HepG2 (cell line): ENCODE results near the gene ATP9B. TPM values are rescaled to one million over a fixed set of nuclear protein-coding genes. Genes with fewer than 3 reads are reported as not detected.

Experiments used
- ATAC-seq: fragments of 200-7000 bp; cut with Tn5 transposase; 3 replicates; pipeline ENCODE4 v1.9.1; 2020; ENCODE audit warnings: mild to moderate bottlenecking, moderate library complexity
- BruUV-seq: library from RNA; stranded (reverse); fragments of 400-500 nt; replicated peaks from 2 replicates; lab custom pipeline; 2021; lab: Mats Ljungman, UMichigan
- CTCF ChIA-PET: fragments of 300-600 bp; formaldehyde crosslinking; extraction: SDS; loops from one replicate; lab custom pipeline; 2021; ENCODE audit warnings: low total read pairs, inconsistent platforms, low intra/inter-chr PET ratio; lab: Yijun Ruan, JAX
- POLR2A ChIA-PET: fragments of 350-600 bp; sonication (Branson Sonifier 250); formaldehyde crosslinking; loops from one replicate; lab custom pipeline; 2020; ENCODE audit warnings: antibody characterized with exemption, inconsistent platforms; lab: Yijun Ruan, JAX
- DNase-seq: peaks from one replicate; pipeline ENCODE4 v3.0.0-alpha.2; 2015; ENCODE audit warnings: low spot score
- FAIRE-seq: peaks from 3 replicates; lab custom pipeline; 2011; peaks lifted over from hg19 to GRCh38; lab: Jason Lieb, UNC
- H2AFZ ChIP-seq: one replicate; pipeline ENCODE4 v1.6.1; 2011; ENCODE audit warnings: low read length, inconsistent platforms
- H3K27ac ChIP-seq: fragments of 300-600 bp; 3 replicates; pipeline ENCODE4 v1.8.0; 2011; ENCODE audit warnings: mixed run types, mild to moderate bottlenecking, mixed read lengths, low read length, inconsistent platforms; ENCODE audit not compliant: insufficient read depth; ENCODE audit errors: extremely low read length
- H3K27me3 ChIP-seq, 2 experiments: fragments of 200-600 bp in 1 of 2; 2 replicates in 1 of 2; 3 replicates in 1 of 2; pipeline versions ENCODE4 v1.6.0 to v1.8.0; 2011; ENCODE audit warnings: low read length in 2 of 2, mild to moderate bottlenecking in 2 of 2, moderate library complexity in 2 of 2, inconsistent platforms in 1 of 2; ENCODE audit not compliant: insufficient read depth in 2 of 2, control insufficient read depth in 1 of 2
- H3K36me3 ChIP-seq, 2 experiments: fragments of 200-600 bp in 1 of 2; replicated peaks in 1 of 2; 2 replicates in 1 of 2; 3 replicates in 1 of 2; pipeline versions ENCODE4 v1.5.1 to v1.8.0; 2011; ENCODE audit warnings: low read length in 2 of 2, inconsistent platforms in 1 of 2; ENCODE audit not compliant: insufficient read depth in 2 of 2, control insufficient read depth in 1 of 2
- H3K4me1 ChIP-seq: 2 replicates; pipeline ENCODE4 v1.5.1; 2012; ENCODE audit warnings: low read length, inconsistent platforms; ENCODE audit not compliant: insufficient read depth
- H3K4me2 ChIP-seq: 2 replicates; pipeline ENCODE4 v1.6.0; 2011; ENCODE audit warnings: low read depth, low read length, inconsistent platforms
- H3K4me3 ChIP-seq, 3 experiments: fragments of 200-600 bp in 1 of 3; sonication (generic), shearing (Covaris generic) in 1 of 3; replicated peaks in 1 of 3; 2 replicates each; pipeline ENCODE4 v1.5.1; 2011 to 2016; ENCODE audit warnings: low read length in 3 of 3, inconsistent platforms in 2 of 3, low read depth in 2 of 3, mild to moderate bottlenecking in 2 of 3, control low read depth in 1 of 3, mixed read lengths in 1 of 3; ENCODE audit not compliant: insufficient read depth in 1 of 3
- H3K79me2 ChIP-seq: one replicate; pipeline ENCODE4 v1.6.1; 2011; ENCODE audit warnings: low read length, inconsistent platforms; ENCODE audit not compliant: insufficient read depth
- H3K9ac ChIP-seq: 2 replicates; pipeline ENCODE4 v1.6.0; 2011; ENCODE audit warnings: mild to moderate bottlenecking, low read depth, low read length, inconsistent platforms; ENCODE audit not compliant: insufficient read depth
- H3K9me3 ChIP-seq: 2 replicates; pipeline ENCODE4 v1.5.1; 2012; ENCODE audit warnings: mild to moderate bottlenecking, low read length
- H4K20me1 ChIP-seq: 2 replicates; pipeline ENCODE4 v1.6.0; 2011; ENCODE audit warnings: inconsistent platforms, mild to moderate bottlenecking, low read length, moderate library complexity; ENCODE audit not compliant: insufficient read depth
- DDIT3 ChIP-seq: sonication (generic); formaldehyde crosslinking; IDR thresholded peaks from 2 replicates; pipeline ENCODE4 v1.4.0; 2020; ENCODE audit warnings: mild to moderate bottlenecking, missing genetic modification reagents
- HDAC1 ChIP-seq: sonication (generic); formaldehyde crosslinking; IDR thresholded peaks from 2 replicates; pipeline ENCODE4 v1.5.1; 2020; ENCODE audit warnings: mild to moderate bottlenecking, missing genetic modification reagents
- KLF16 ChIP-seq, 2 experiments: sonication (generic) in 1 of 2; formaldehyde crosslinking in 1 of 2; IDR thresholded peaks; 2 replicates each; pipeline versions ENCODE4 v1.6.1 to v1.8.0; 2016 to 2023; ENCODE audit warnings: missing genetic modification reagents in 2 of 2, missing compliant biosample characterization in 1 of 2
- PATZ1 ChIP-seq: sonication (generic); formaldehyde crosslinking; IDR thresholded peaks from 2 replicates; pipeline ENCODE4 v1.4.0; 2020; ENCODE audit warnings: missing genetic modification reagents
- ZBTB34 ChIP-seq: sonication (generic); formaldehyde crosslinking; IDR thresholded peaks from 2 replicates; pipeline ENCODE4 v1.8.0; 2022; ENCODE audit warnings: mild to moderate bottlenecking, missing genetic modification reagents
- ZFP82 ChIP-seq: sonication (generic); formaldehyde crosslinking; IDR thresholded peaks from 2 replicates; pipeline ENCODE4 v1.5.1; 2020; ENCODE audit warnings: mild to moderate bottlenecking, missing genetic modification reagents, borderline replicate concordance
- WGBS: methylation state at CpG from one replicate; pipeline ENCODE4 v1.1.6; 2017; ENCODE audit warnings: low lambda C conversion rate; 5-methylcytosine and 5-hydroxymethylcytosine counted together
- in situ Hi-C: cut with HindIII; loops from 2 replicates; pipeline ENCODE4 v1.10.0; 2017; ENCODE audit warnings: low pct_unique_long_range_greater_than_20kb; ENCODE audit not compliant: extremely low pct_ligation_motif_present
- intact Hi-C: fragments of 100-400 bp; cut with micrococcal nuclease; formaldehyde crosslinking; loops from one replicate; pipeline ENCODE4 v1.10.0; 2022; ENCODE audit not compliant: unreplicated experiment
- polyA plus RNA-seq, 8 experiments: library from polyadenylated mRNA; depleted of rRNA in 3 of 8; stranded (reverse) in 7 of 8; unstranded in 1 of 8; fragments of >200 nt; fragmentation: Illumina TruSeq in 4 of 8; extraction: Trizol in 4 of 8; gene quantifications; 2 replicates each; pipeline versions ENCODE4 v1.2.1 to v1.2.3, GENCODE V29; 2011 to 2016; ENCODE audit warnings: low read depth in 4 of 8, missing spikeins in 1 of 8, mixed read lengths in 1 of 8; ENCODE audit not compliant: insufficient read depth in 1 of 8
- total RNA-seq, 5 experiments: library from RNA; depleted of rRNA; stranded (reverse); fragments of >200 nt; fragmentation: Illumina TruSeq; extraction: Trizol; gene quantifications; 2 replicates each; pipeline ENCODE4 v1.2.3, GENCODE V29; 2016; ENCODE audit warnings: low read depth in 1 of 5

The ATP9B gene
- total and polyA plus RNA-seq, 2 of the 13 experiments (the other 11 are each of a cell fraction or from before 2014, with no cell fraction given): 10.8 to 11.3 TPM

GRCh38 chr18:79216176-79216575 is 147.0 kb downstream of the ATP9B start (continued):
- TF ChIP-seq HDAC1 (CRISPR knock-in tag) (no peak), ZFP82 (CRISPR knock-in tag) (no peak), KLF16 (CRISPR knock-in tag; IDR thresholded peaks at IDR 0.05) (no peak)

GRCh38 chr18:79217979-79218604 is 148.9 kb downstream of the ATP9B start:
- WGBS: 97% methylated on average over 19 of the region's 19 CpGs
- no TSS peak for BruUV-seq
- CTCF ChIA-PET: no interaction called here
- no peak overlapping the region for H3K4me3 ChIP-seq
- FAIRE-seq (no peak), ATAC-seq (no peak), DNase-seq (no peak)
- H3K4me1 ChIP-seq: no peaks in the 10 kb centered on the region
- H3K4me2 ChIP-seq: no peak overlapping the region
- no peak overlapping the region for H2AFZ ChIP-seq
- in situ Hi-C loops: no loop called here
- H3K27ac ChIP-seq: no peak overlapping the region
- TF ChIP-seq DDIT3: no peak
- TF ChIP-seq ZBTB34 (CRISPR knock-in tag): no peak
- TF ChIP-seq PATZ1 (CRISPR knock-in tag): no peak
- no peaks in the 10 kb centered on the region for H3K36me3 ChIP-seq
- POLR2A ChIA-PET: no interaction called here
- H4K20me1 ChIP-seq: no peaks in the 10 kb centered on the region
- intact Hi-C loops: no loop called here
- no peaks in the 10 kb centered on the region for H3K9me3 ChIP-seq
- no peak overlapping the region for H3K9ac ChIP-seq
- no peaks in the 10 kb centered on the region for H3K27me3 ChIP-seq
- no peaks in the 10 kb centered on the region for H3K79me2 ChIP-seq
